ENCODE measurements around the gene CCSER1. TPM values are rescaled to one million over a fixed set of nuclear protein-coding genes. Genes with fewer than 3 reads are reported as not detected.

CCSER1 gene
- total and polyA plus RNA-seq, 2 of the 8 experiments (the other 6 are each of a cell fraction or from before 2014, with no cell fraction given), result 0.26 to 0.84 TPM

DNA sequence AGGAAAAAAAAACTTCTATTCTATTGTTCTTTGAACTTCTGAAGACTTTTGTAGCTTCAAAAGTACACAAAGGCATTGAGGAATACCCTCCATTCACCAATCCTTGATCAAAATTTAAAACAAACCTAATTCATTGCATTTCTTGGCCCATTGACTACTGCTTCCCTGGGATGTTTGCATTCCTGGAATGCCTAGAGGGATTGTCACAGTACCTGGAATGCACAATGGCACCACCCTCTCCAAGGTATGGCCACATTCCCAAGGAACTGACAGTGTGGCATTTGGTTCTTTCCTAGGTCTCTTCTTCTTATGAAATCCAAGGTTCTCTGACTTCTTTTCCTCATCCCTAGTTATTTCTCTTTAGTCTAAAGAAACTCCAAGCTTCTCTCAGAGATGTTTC, 600.7 kb downstream of the CCSER1 start (continued):
- TF ChIP-seq TAF7 (optimal IDR thresholded peaks at IDR 0.05; ENCODE audit: borderline replicate concordance, low read depth, low read length) (no peak), YY1 (IDR thresholded peaks at IDR 0.05; ENCODE audit: low read depth, low read length) (peak; percentile 89), RAD21 (IDR thresholded peaks at IDR 0.05 in 1 of 2, conservative IDR thresholded peaks at IDR 0.05 in 1 of 2; ENCODE audit: low read depth in 2 of 2, low read length in 2 of 2) (peak in 1 of 2 experiments; percentile 5; a peak in 1 of 4 replicates), EP300 (IDR thresholded peaks at IDR 0.05; ENCODE audit: borderline replicate concordance in 1 of 2, low read depth in 2 of 2, low read length in 2 of 2) (peak in 1 of 2 experiments; percentile 81; a peak in 1 of 3 replicates), NRF1 (IDR thresholded peaks at IDR 0.05; ENCODE audit: low read depth, low read length) (no peak), CBX8 (IDR thresholded peaks at IDR 0.05; ENCODE audit: borderline replicate concordance, low read depth, low read length) (no peak), SP1 (IDR thresholded peaks at IDR 0.05; ENCODE audit: low read depth, low read length) (peak; percentile 85), BCL11A (IDR thresholded peaks at IDR 0.05; ENCODE audit: low read depth in 2 of 2, low read length in 2 of 2) (peak; percentile 67 to 89), CEBPB (IDR thresholded peaks at IDR 0.05; ENCODE audit: low read depth, low read length) (0 out of 2 replicates have a peak, but pooled peaks have one; percentile 1), JUND (IDR thresholded peaks at IDR 0.05; ENCODE audit: low read length) (peak; percentile 95), CHD2 (IDR thresholded peaks at IDR 0.05; ENCODE audit: low read length) (peak; percentile 55; the same call in 1 of the 2 replicates), JUN (IDR thresholded peaks at IDR 0.05; ENCODE audit: low read depth, low read length) (peak; percentile 92), TEAD4 (IDR thresholded peaks at IDR 0.05; ENCODE audit: low read depth, low read length) (peak; percentile 100)
- TF ChIP-seq, protein P1, sequence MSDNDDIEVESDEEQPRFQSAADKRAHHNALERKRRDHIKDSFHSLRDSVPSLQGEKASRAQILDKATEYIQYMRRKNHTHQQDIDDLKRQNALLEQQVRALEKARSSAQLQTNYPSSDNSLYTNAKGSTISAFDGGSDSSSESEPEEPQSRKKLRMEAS (IDR thresholded peaks at IDR 0.05), result 0 out of 2 replicates have a peak, but pooled peaks have one; percentile 9
